ENCODE measurements around the gene RTN4RL1.

RTN4RL1 gene

DNA sequence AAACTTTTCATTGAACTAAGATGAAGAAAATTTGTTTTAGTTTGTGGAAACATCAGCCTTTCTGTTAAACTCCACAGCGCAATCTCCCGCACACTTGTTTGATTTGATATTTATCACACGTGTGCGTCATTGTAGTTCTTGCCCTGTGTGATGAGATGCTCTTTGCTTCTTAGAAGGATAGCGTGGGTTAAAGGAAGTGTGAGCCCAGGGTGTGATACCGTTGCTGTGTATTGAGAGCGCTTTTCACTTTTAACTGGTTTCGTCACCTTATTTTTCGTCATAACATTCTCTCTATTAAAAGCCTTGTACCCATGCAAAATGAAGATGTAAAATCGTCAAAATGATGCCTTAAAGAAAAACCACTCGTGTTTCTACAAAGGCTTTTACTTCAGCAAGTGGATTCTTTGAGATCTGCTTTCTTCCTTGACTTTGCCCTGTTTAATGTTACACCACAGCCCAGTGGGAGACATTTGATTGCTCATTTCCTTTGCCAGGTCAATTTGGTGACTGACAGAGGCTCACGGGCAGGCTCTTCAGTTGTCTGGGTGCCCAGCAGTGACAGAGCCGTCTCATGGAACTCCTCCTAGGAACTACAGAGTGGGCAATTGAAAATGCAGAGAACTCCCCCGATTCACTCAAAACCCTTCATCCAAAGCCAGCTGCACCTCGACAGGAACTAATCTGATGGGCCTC, 134.2 kb downstream of the RTN4RL1 start:
- no peak overlapping the region for H3K27ac ChIP-seq
- no peak overlapping the region for H3K4me3 ChIP-seq

DNA sequence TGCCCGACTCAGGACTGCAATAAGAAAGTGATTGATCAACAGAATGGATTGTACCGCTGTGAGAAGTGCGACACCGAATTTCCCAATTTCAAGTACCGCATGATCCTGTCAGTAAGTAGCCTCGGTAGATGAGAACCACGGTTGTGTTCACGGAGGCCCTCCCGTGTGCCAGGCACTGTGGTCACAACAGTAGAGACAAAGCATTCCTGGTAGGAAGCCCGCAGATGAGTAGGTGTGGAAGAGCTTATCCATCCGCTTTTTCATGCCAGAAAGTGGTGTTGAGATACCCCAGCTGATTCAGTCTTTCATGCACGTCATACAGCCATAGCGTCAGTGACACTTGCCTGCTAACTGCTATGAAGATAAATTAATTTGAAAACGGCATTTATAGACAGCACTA, 136.4 kb downstream of the RTN4RL1 start:
- no peak overlapping the region for H3K27ac ChIP-seq
- H3K4me3 ChIP-seq, result no peak overlapping the region
